ENCODE measurements around the gene C4A. TPM values are rescaled to one million over a fixed set of nuclear protein-coding genes. Genes with fewer than 3 reads are reported as not detected.

C4A gene
- total RNA-seq, result 9.4 and 12.3 TPM in 2 replicates

DNA sequence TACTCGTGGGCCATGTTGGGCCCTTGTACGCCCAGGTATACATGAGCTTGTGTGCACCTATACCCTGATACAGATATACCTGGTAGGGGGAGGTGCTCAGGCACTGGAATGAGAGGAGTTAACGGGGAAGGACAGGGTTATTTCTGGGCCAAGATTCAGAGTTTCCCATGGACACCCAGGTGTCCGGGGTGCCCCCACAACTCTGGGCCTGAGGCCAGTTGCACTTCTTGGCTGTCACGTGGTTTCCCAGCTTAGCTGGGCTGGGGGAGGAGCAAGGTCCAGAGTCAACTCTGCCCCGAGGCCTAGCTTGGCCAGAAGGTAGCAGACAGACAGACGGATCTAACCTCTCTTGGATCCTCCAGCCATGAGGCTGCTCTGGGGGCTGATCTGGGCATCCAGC, at the start of gene C4A:
Gene C4A (plus strand): TSS at position 314 of the 400 bp plus-strand sequence. CDS start 51 bp downstream, at position 365.

DNA sequence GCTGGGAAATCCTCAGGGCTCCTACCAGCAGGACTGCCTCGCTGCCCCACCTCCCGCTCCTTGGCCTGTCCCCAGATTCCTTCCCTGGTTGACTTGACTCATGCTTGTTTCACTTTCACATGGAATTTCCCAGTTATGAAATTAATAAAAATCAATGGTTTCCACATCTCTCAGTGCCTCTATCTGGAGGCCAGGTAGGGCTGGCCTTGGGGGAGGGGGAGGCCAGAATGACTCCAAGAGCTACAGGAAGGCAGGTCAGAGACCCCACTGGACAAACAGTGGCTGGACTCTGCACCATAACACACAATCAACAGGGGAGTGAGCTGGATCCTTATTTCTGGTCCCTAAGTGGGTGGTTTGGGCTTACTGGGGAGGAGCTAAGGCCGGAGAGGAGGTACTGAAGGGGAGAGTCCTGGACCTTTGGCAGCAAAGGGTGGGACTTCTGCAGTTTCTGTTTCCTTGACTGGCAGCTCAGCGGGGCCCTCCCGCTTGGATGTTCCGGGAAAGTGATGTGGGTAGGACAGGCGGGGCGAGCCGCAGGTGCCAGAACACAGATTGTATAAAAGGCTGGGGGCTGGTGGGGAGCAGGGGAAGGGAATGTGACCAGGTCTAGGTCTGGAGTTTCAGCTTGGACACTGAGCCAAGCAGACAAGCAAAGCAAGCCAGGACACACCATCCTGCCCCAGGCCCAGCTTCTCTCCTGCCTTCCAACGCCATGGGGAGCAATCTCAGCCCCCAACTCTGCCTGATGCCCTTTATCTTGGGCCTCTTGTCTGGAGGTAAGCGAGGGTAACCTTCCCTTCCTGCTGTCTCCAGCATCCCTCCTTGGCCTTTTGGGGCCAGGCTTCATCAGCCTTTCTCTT, 36.1 kb upstream of the C4A start, which contains the start of gene CFB:
Gene CFB (plus strand): TSS at position 589 of the 863 bp plus-strand sequence. CDS start 127 bp downstream, at position 716.

DNA sequence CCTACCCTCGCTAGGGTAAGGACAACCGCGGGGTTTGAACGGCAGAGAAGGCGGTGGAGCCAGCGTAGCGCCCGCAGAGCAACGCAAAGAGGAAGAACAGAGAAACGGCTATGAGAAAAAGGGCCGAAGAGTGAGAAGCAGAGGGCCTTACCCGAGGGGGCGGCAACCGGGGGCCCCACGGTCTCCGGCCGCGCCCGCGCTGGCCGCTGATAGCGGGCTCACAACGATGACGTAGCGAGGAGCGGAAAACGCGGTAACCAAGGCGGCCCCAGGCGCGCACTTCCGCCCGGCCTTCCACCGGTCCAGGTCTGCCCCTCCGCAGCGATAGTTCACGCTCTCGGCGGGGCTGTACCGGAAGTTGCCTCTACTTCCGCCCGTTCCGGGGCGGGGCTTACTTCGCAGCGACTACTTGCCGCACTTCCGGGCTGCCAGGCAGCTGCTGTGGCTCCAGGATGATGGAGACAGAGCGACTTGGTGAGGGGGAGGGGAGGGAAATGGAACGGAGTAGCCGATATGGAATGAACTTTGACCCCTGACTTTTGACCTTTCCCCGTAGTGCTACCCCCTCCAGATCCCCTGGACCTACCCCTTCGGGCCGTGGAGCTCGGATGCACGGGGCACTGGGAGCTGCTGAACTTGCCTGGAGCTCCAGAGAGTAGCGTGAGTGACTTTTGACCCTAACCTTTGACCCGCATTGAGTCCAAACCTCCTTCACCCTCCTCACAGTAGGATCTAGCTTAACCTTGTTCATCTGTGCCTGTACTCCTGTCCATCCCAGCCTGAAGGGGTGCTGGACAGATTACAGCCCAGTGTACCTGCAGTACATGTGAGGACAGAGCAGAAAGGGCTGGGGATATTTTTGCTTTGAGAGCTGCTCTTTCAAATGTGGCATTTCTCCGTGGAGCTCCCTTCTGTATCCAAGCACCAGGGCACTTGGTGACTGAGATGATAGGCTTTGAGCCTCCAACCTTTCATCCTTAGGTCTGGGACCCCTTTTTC, 22.8 kb upstream of the C4A start, which contains the start of the genes NELFE and SKIC2:
Gene NELFE (minus strand): TSS at position 231 of the 999 bp plus-strand sequence. CDS start 525 bp downstream, outside the sequence.
Gene SKIC2 (plus strand): TSS at position 435 of the 999 bp plus-strand sequence. CDS start 18 bp downstream, at position 453.

GRCh38 chr6:31971993-31972708, 9.7 kb upstream of the C4A start, which contains the start of gene DXO:
TSS of gene DXO (minus strand) at chr6:31972138. CDS start at chr6:31971675, 463 bp downstream.

DNA sequence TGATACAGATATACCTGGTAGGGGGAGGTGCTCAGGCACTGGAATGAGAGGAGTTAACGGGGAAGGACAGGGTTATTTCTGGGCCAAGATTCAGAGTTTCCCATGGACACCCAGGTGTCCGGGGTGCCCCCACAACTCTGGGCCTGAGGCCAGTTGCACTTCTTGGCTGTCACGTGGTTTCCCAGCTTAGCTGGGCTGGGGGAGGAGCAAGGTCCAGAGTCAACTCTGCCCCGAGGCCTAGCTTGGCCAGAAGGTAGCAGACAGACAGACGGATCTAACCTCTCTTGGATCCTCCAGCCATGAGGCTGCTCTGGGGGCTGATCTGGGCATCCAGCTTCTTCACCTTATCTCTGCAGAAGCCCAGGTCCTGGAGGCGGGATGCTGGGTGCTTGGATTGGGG, 32.7 kb downstream of the C4A start, which contains the start of gene C4B:
Gene C4B (plus strand): TSS at position 249 of the 400 bp plus-strand sequence. CDS start 51 bp downstream, at position 300.

DNA sequence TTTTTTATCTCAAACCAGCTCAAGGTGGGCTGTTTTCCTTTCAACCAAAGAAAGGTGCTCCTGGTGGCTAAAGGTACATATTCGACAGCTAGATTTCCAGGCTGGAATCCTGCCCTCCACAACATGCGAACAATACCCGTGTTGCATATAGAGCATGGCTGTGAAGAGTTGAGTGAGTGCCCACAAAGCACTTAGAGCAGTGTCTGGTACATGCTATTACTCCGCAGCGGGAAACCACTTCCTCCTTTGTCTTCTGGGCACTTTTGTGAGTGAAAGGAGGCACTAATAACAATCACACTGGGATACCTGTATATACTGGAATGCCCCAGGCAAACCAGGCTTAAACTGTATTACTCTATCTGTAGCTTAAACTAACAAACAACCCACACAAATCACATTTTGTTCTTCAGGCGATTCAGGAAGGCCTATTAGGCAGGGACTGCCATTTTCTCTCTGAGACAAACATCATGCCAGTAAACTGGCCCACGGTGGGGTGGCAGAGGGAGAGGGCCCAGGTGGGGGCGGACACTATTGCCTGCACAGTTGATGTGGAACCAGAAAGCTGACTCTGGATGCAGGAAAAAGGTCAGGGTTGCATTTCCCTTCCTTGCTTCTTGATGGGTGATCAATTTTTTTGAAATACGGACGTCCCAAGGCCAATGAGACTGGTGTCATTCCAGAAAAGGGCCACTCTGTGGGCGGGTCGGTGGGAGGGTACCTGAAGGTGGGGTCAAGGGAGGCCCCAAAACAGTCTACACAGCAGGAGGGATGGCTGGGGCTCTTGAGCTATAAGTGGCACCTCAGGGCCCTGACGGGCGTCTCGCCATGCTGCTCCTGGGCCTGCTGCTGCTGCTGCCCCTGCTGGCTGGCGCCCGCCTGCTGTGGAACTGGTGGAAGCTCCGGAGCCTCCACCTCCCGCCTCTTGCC, 56.0 kb downstream of the C4A start, which contains the start of gene CYP21A2:
Gene CYP21A2 (plus strand): TSS at position 818 of the 927 bp plus-strand sequence. CDS start 8 bp downstream, at position 826.

Other genes starting within 250 kb of the C4A start
- gene CLIC1, start 245.5 kb upstream of the C4A start, total RNA-seq, result 417 and 463 TPM in 2 replicates
- gene MSH5, start 242.1 kb upstream of the C4A start, total RNA-seq, result 3.8 and 6.6 TPM in 2 replicates
- gene SAPCD1, start 219.4 kb upstream of the C4A start, total RNA-seq, result 0.78 and 0.79 TPM in 2 replicates
- gene VWA7, start 204.7 kb upstream of the C4A start, total RNA-seq, result 0.26 and 0.46 TPM in 2 replicates
- 50.8 and 109 TPM in 2 replicates for gene VARS1, start 186.3 kb upstream of the C4A start, total RNA-seq
- gene LSM2, start 175.1 kb upstream of the C4A start, total RNA-seq, result 16.7 and 16.9 TPM in 2 replicates
- 1.9 and 2.2 TPM in 2 replicates for gene HSPA1L, start 166.8 kb upstream of the C4A start, total RNA-seq
- gene HSPA1A, start 166.5 kb upstream of the C4A start, total RNA-seq, result 133 and 166 TPM in 2 replicates
- 113 and 154 TPM in 2 replicates for gene HSPA1B, start 154.3 kb upstream of the C4A start, total RNA-seq
- gene NEU1, start 119.2 kb upstream of the C4A start, total RNA-seq, result 75.7 and 102 TPM in 2 replicates
- gene SLC44A4, start 103.1 kb upstream of the C4A start, total RNA-seq, result 0.20 TPM in 1 of 2 replicates, not detected in the other
- 57.3 and 69.7 TPM in 2 replicates for gene EHMT2, start 84.4 kb upstream of the C4A start, total RNA-seq
- 7.6 and 9.8 TPM in 2 replicates for gene ZBTB12, start 80.0 kb upstream of the C4A start, total RNA-seq
- 1.7 and 4.7 TPM in 2 replicates for gene C2, start 54.3 kb upstream of the C4A start, total RNA-seq
- 49.7 and 81.0 TPM in 2 replicates for gene CFB, start 36.0 kb upstream of the C4A start, total RNA-seq
- gene NELFE, start 23.1 kb upstream of the C4A start, total RNA-seq, result 78.7 and 86.4 TPM in 2 replicates
- 66.7 and 73.4 TPM in 2 replicates for gene SKIC2, start 22.9 kb upstream of the C4A start, total RNA-seq
- gene DXO, start 9.9 kb upstream of the C4A start, total RNA-seq, result 10.8 and 15.1 TPM in 2 replicates
- gene C4B, start 32.7 kb downstream of the C4A start, total RNA-seq, result 8.4 and 12.6 TPM in 2 replicates
- 0.20 and 0.26 TPM in 2 replicates for gene CYP21A2, start 56.4 kb downstream of the C4A start, total RNA-seq
- gene TNXB, start 127.3 kb downstream of the C4A start, total RNA-seq, result 9.8 and 66.7 TPM in 2 replicates
- gene ATF6B, start 146.2 kb downstream of the C4A start, total RNA-seq, result 23.8 and 27.5 TPM in 2 replicates
- 3.0 and 3.5 TPM in 2 replicates for gene FKBPL, start 148.2 kb downstream of the C4A start, total RNA-seq
- 0.36 and 0.39 TPM in 2 replicates for gene PRRT1, start 169.9 kb downstream of the C4A start, total RNA-seq
- 62.9 and 78.8 TPM in 2 replicates for gene PPT2, start 172.1 kb downstream of the C4A start, total RNA-seq
- gene EGFL8, start 182.5 kb downstream of the C4A start, total RNA-seq, result 1.4 and 1.5 TPM in 2 replicates
- 37.7 and 39.3 TPM in 2 replicates for gene AGPAT1, start 194.0 kb downstream of the C4A start, total RNA-seq
- 20.5 and 26.7 TPM in 2 replicates for gene RNF5, start 196.3 kb downstream of the C4A start, total RNA-seq
- gene AGER, start 202.2 kb downstream of the C4A start, total RNA-seq, result 0.30 and 0.33 TPM in 2 replicates
- gene PBX2, start 208.1 kb downstream of the C4A start, total RNA-seq, result 38.8 and 45.9 TPM in 2 replicates
- 1.5 and 1.7 TPM in 2 replicates for gene GPSM3, start 210.6 kb downstream of the C4A start, total RNA-seq
- gene NOTCH4, start 242.0 kb downstream of the C4A start, total RNA-seq, result 0.65 and 0.96 TPM in 2 replicates

All from smooth muscle cell of the pulmonary artery (primary cell).